ENCODE results near the gene SHF. TPM values are rescaled to one million over a fixed set of nuclear protein-coding genes. Genes with fewer than 3 reads are reported as not detected.

The SHF gene
- polyA plus RNA-seq, 3 donors: 0.58 to 0.70 (median 0.67) TPM

- no peak for DNase-seq
- no peaks in the 10 kb centered on the region for H3K9me3 Mint-ChIP-seq
- H3K27ac Mint-ChIP-seq: no peak overlapping the region
- Histone ChIP-seq H3K27me3 (ENCODE audit: control insufficient read depth in 2 of 2, insufficient read depth in 2 of 2, low read length in 2 of 2) (no peaks in the 10 kb centered on the region), H3K9me3 (replicated peaks in 1 of 2; ENCODE audit: control insufficient read depth in 1 of 2, insufficient read depth in 1 of 2, low read length in 2 of 2) (no peaks in the 10 kb centered on the region), H4K20me1 (ENCODE audit: insufficient read depth, low read length) (no peaks in the 10 kb centered on the region), H3K4me1 (ENCODE audit: control insufficient read depth in 1 of 2, insufficient read depth in 2 of 2, low read length in 2 of 2) (peaks cover 0 to 3% of the 10 kb centered on the region in 2 donors), H3K27ac (ENCODE audit: low read depth in 1 of 2, low read length in 2 of 2) (no peak overlapping the region), H3K9ac (ENCODE audit: insufficient read depth, low read length, poor library complexity, severe bottlenecking) (no peak overlapping the region), H3K4me2 (replicated peaks; ENCODE audit: extremely low read depth, low read length, poor library complexity, severe bottlenecking) (no peak overlapping the region), H3K4me3 (replicated peaks in 1 of 3; ENCODE audit: low read depth in 2 of 3, low read length in 3 of 3) (no peak overlapping the region), H2AFZ (ENCODE audit: insufficient read depth, low read depth, low read length, poor library complexity, severe bottlenecking) (no peak overlapping the region), H3K79me2 (ENCODE audit: insufficient read depth, low read length) (no peaks in the 10 kb centered on the region), H3K36me3 (replicated peaks in 1 of 2; ENCODE audit: control insufficient read depth in 1 of 2, insufficient read depth in 2 of 2, low read length in 2 of 2) (no peaks in the 10 kb centered on the region)
- intact Hi-C loops (cut with micrococcal nuclease): loop anchor here in 1 of 2 donors (10.0 kb wide), 1 partner anchor 90 kb away; no protein-coding TSS in a partner anchor
- no CpG with 5 or more reads among the region's 2 CpGs for WGBS (ENCODE audit: insufficient coverage)
- no peak overlapping the region for H3K4me3 Mint-ChIP-seq
- H3K4me1 Mint-ChIP-seq: peaks cover 3% of the 10 kb centered on the region
- TF ChIP-seq CTCF (IDR thresholded peaks at IDR 0.05): no peak
- no peaks in the 10 kb centered on the region for H3K36me3 Mint-ChIP-seq
- H3K27me3 Mint-ChIP-seq (ENCODE audit: low read depth in 3 of 3): no peaks in the 10 kb centered on the region
Observed at GRCh38 chr15:45174577-45174976, 13.2 kb downstream of the SHF start.

- Histone ChIP-seq H3K9me3 (replicated peaks in 1 of 2; ENCODE audit: control insufficient read depth in 1 of 2, insufficient read depth in 1 of 2, low read length in 2 of 2) (no peaks in the 10 kb centered on the region), H3K9ac (ENCODE audit: insufficient read depth, low read length, poor library complexity, severe bottlenecking) (no peak overlapping the region), H3K4me3 (replicated peaks in 1 of 3; ENCODE audit: low read depth in 2 of 3, low read length in 3 of 3) (no peak overlapping the region), H3K36me3 (replicated peaks in 1 of 2; ENCODE audit: control insufficient read depth in 1 of 2, insufficient read depth in 2 of 2, low read length in 2 of 2) (no peaks in the 10 kb centered on the region), H3K79me2 (ENCODE audit: insufficient read depth, low read length) (no peaks in the 10 kb centered on the region), H3K4me2 (replicated peaks; ENCODE audit: extremely low read depth, low read length, poor library complexity, severe bottlenecking) (no peak overlapping the region), H3K4me1 (ENCODE audit: control insufficient read depth in 1 of 2, insufficient read depth in 2 of 2, low read length in 2 of 2) (no peaks in the 10 kb centered on the region), H4K20me1 (ENCODE audit: insufficient read depth, low read length) (no peaks in the 10 kb centered on the region), H2AFZ (ENCODE audit: insufficient read depth, low read depth, low read length, poor library complexity, severe bottlenecking) (no peak overlapping the region), H3K27me3 (ENCODE audit: control insufficient read depth in 2 of 2, insufficient read depth in 2 of 2, low read length in 2 of 2) (no peaks in the 10 kb centered on the region), H3K27ac (ENCODE audit: low read depth in 1 of 2, low read length in 2 of 2) (no peak overlapping the region)
- no peaks in the 10 kb centered on the region for H3K9me3 Mint-ChIP-seq
- no peak for DNase-seq
- 83% methylated on average over 1 of the region's 6 CpGs for WGBS (ENCODE audit: insufficient coverage)
- H3K36me3 Mint-ChIP-seq: no peaks in the 10 kb centered on the region
- H3K4me1 Mint-ChIP-seq: peaks cover 3% of the 10 kb centered on the region
- TF ChIP-seq CTCF (IDR thresholded peaks at IDR 0.05): no peak
- H3K4me3 Mint-ChIP-seq: no peak overlapping the region
- no peaks in the 10 kb centered on the region for H3K27me3 Mint-ChIP-seq (ENCODE audit: low read depth in 3 of 3)
- H3K27ac Mint-ChIP-seq: no peak overlapping the region
- intact Hi-C loops (cut with micrococcal nuclease): loop anchor here in 1 of 2 donors (10.0 kb wide), 1 partner anchor 91 kb away; no protein-coding TSS in a partner anchor
Observed at GRCh38 chr15:45174069-45174468, 13.7 kb downstream of the SHF start.
